IMR-90 (cell line): ENCODE data around the gene KLC1. TPM values are rescaled to one million over a fixed set of nuclear protein-coding genes. Genes with fewer than 3 reads are reported as not detected.

ENCODE experiments used
- ATAC-seq: fragments of 200-7000 bp; cut with Tn5 transposase; 2 replicates; pipeline ENCODE4 v1.9.1; 2020; ENCODE audit warnings: low read depth, mild to moderate bottlenecking, moderate library complexity
- BruUV-seq: library from RNA; stranded (reverse); fragments of 400-500 nt; replicated peaks from 2 replicates; lab custom pipeline; 2021; lab: Mats Ljungman, UMichigan
- CTCF ChIA-PET: fragments of 300-600 bp; formaldehyde crosslinking; extraction: SDS; loops from one replicate; lab custom pipeline; 2021; ENCODE audit warnings: antibody characterized with exemption; lab: Yijun Ruan, JAX
- POLR2A ChIA-PET: fragments of 300-600 bp; sonication (Branson Sonifier 250); formaldehyde crosslinking; loops from one replicate; lab custom pipeline; 2022; ENCODE audit warnings: antibody characterized with exemption; ENCODE audit not compliant: unreplicated experiment; lab: Charles Lee
- DNase-seq: peaks from one replicate; pipeline ENCODE4 v3.0.0; 2013
- H2AFZ ChIP-seq: replicated peaks from 2 replicates; pipeline ENCODE3; 2013; ENCODE audit warnings: low read length, mild to moderate bottlenecking; ENCODE audit not compliant: poor library complexity
- H2AK5ac ChIP-seq: 2 replicates; pipeline ENCODE4 v1.6.1; 2013; ENCODE audit warnings: low read depth, low read length, inconsistent platforms
- H2AK9ac ChIP-seq: replicated peaks from 2 replicates; pipeline ENCODE3; 2013; ENCODE audit warnings: mild to moderate bottlenecking, low read depth, low read length, moderate library complexity; ENCODE audit not compliant: poor library complexity
- H2BK120ac ChIP-seq: 2 replicates; pipeline ENCODE4 v1.6.1; 2013; ENCODE audit warnings: low read depth, low read length, inconsistent platforms
- H2BK15ac ChIP-seq: 3 replicates; pipeline ENCODE4 v1.6.1; 2013; ENCODE audit warnings: low read depth, low read length, inconsistent platforms
- H2BK20ac ChIP-seq: 2 replicates; pipeline ENCODE4 v1.6.1; 2013; ENCODE audit warnings: low read depth, mild to moderate bottlenecking, inconsistent platforms, low read length, moderate library complexity
- H2BK5ac ChIP-seq: 2 replicates; pipeline ENCODE4 v1.6.1; 2013; ENCODE audit warnings: mild to moderate bottlenecking, low read depth, low read length, inconsistent platforms; ENCODE audit not compliant: poor library complexity, severe bottlenecking
- H3K14ac ChIP-seq: replicated peaks from 2 replicates; pipeline ENCODE4 v1.6.1; 2013; ENCODE audit warnings: low read depth, low read length, inconsistent platforms
- H3K18ac ChIP-seq: 2 replicates; pipeline ENCODE4 v1.6.1; 2013; ENCODE audit warnings: low read depth, low read length, control low read depth
- H3K23ac ChIP-seq: 2 replicates; pipeline ENCODE4 v1.6.1; 2013; ENCODE audit warnings: low read depth, low read length, inconsistent platforms
- H3K27ac ChIP-seq: 2 replicates; pipeline ENCODE4 v1.5.1; 2013; ENCODE audit warnings: mild to moderate bottlenecking, control low read depth, low read length; ENCODE audit not compliant: insufficient read depth
- H3K27me3 ChIP-seq: 2 replicates; pipeline ENCODE4 v1.6.1; 2013; ENCODE audit warnings: low read length; ENCODE audit not compliant: control insufficient read depth, insufficient read depth
- H3K36me3 ChIP-seq: 2 replicates; pipeline ENCODE4 v1.6.1; 2013; ENCODE audit warnings: low read length, mixed read lengths; ENCODE audit not compliant: control insufficient read depth, insufficient read depth
- H3K4ac ChIP-seq: 2 replicates; pipeline ENCODE4 v1.6.1; 2013; ENCODE audit warnings: low read depth, low read length, inconsistent platforms
- H3K4me1 ChIP-seq: 2 replicates; pipeline ENCODE4 v1.6.1; 2013; ENCODE audit warnings: low read length, mixed read lengths; ENCODE audit not compliant: control insufficient read depth, insufficient read depth
- H3K4me2 ChIP-seq: 2 replicates; pipeline ENCODE4 v1.6.1; 2013; ENCODE audit warnings: low read depth, mild to moderate bottlenecking, control low read depth, low read length, moderate library complexity
- H3K4me3 ChIP-seq: 2 replicates; pipeline ENCODE4 v1.5.1; 2013; ENCODE audit warnings: low read depth, mild to moderate bottlenecking, control low read depth, low read length, moderate library complexity; ENCODE audit not compliant: insufficient read depth
- H3K56ac ChIP-seq: 2 replicates; pipeline ENCODE4 v1.6.1; 2013; ENCODE audit warnings: low read length, inconsistent platforms; ENCODE audit not compliant: insufficient read depth; ENCODE audit errors: extremely low read depth
- H3K79me1 ChIP-seq, 2 experiments: 2 replicates each; pipeline ENCODE4 v1.6.1; 2013; ENCODE audit warnings: low read length in 2 of 2, inconsistent platforms in 1 of 2, low read depth in 1 of 2
- H3K9ac ChIP-seq: 2 replicates; pipeline ENCODE4 v1.6.1; 2013; ENCODE audit warnings: low read depth, low read length, control low read depth
- H3K9me1 ChIP-seq: 2 replicates; pipeline ENCODE4 v1.6.1; 2013; ENCODE audit warnings: low read length, inconsistent platforms; ENCODE audit not compliant: insufficient read depth
- H3K9me3 ChIP-seq: 2 replicates; pipeline ENCODE4 v1.6.1; 2013; ENCODE audit warnings: low read length; ENCODE audit not compliant: control insufficient read depth, insufficient read depth
- H4K20me1 ChIP-seq: 2 replicates; pipeline ENCODE4 v1.6.1; 2013; ENCODE audit warnings: low read length, inconsistent platforms; ENCODE audit not compliant: insufficient read depth
- H4K5ac ChIP-seq: 2 replicates; pipeline ENCODE4 v1.6.1; 2013; ENCODE audit warnings: mild to moderate bottlenecking, low read depth, low read length, control low read depth
- H4K8ac ChIP-seq, 2 experiments: 2 replicates each; pipeline ENCODE4 v1.6.1; 2013; ENCODE audit warnings: low read depth in 2 of 2, low read length in 2 of 2, control low read depth in 1 of 2, inconsistent platforms in 1 of 2
- H4K91ac ChIP-seq: 2 replicates; pipeline ENCODE4 v1.6.1; 2013; ENCODE audit warnings: low read depth, low read length, inconsistent platforms; ENCODE audit not compliant: insufficient read depth
- BHLHE40 ChIP-seq: fragments of 150-350 bp; IDR thresholded peaks from 2 replicates; pipeline ENCODE4 v1.6.1; 2016; ENCODE audit warnings: mild to moderate bottlenecking, low read depth, low read length
- CEBPB ChIP-seq: IDR thresholded peaks from 2 replicates; pipeline ENCODE4 v1.6.1; 2012; ENCODE audit warnings: low read depth, low read length, improper control_type of control experiment
- CHD1 ChIP-seq: IDR thresholded peaks from 2 replicates; pipeline ENCODE4 v1.6.1; 2012; ENCODE audit warnings: low read depth, low read length, improper control_type of control experiment
- CTCF ChIP-seq: conservative IDR thresholded peaks from 2 replicates; pipeline ENCODE4 v1.5.1; 2012; ENCODE audit warnings: mild to moderate bottlenecking, low read depth, low read length, improper control_type of control experiment
- ELK1 ChIP-seq: fragments of 150-350 bp; IDR thresholded peaks from 2 replicates; pipeline ENCODE4 v1.6.1; 2016; ENCODE audit warnings: low read depth, mild to moderate bottlenecking, low read length, moderate library complexity, borderline replicate concordance
- MXI1 ChIP-seq: IDR thresholded peaks from 2 replicates; pipeline ENCODE4 v1.6.1; 2012; ENCODE audit warnings: low read depth, mild to moderate bottlenecking, low read length, moderate library complexity, borderline replicate concordance
- NFE2L2 ChIP-seq: fragments of 150-350 bp; IDR thresholded peaks from 2 replicates; pipeline ENCODE4 v1.6.1; 2016; ENCODE audit warnings: low read depth, mild to moderate bottlenecking, low read length
- RCOR1 ChIP-seq: IDR thresholded peaks from 2 replicates; pipeline ENCODE4 v1.6.1; 2012; ENCODE audit warnings: mild to moderate bottlenecking, low read length, improper control_type of control experiment; ENCODE audit not compliant: insufficient replicate concordance
- SMC3 ChIP-seq: fragments of 150-350 bp; IDR thresholded peaks from 2 replicates; pipeline ENCODE4 v1.6.1; 2016; ENCODE audit warnings: low read depth, mild to moderate bottlenecking, antibody characterized with exemption, low read length, moderate library complexity
- WGBS, 2 experiments: methylation state at CpG; one replicate each; pipeline versions ENCODE4 v1.1.5 to v1.1.7; 2013; ENCODE audit warnings: missing lambda C conversion rate in 2 of 2; ENCODE audit not compliant: insufficient read length in 1 of 2; ENCODE audit errors: extremely low coverage in 2 of 2; 5-methylcytosine and 5-hydroxymethylcytosine counted together
- dilution Hi-C: fragments of 300-500 bp; cut with HindIII; formaldehyde crosslinking; loops from one replicate; pipeline ENCODE4 v1.14.3; 2018; ENCODE audit warnings: low sequenced_read_pairs; ENCODE audit not compliant: unreplicated experiment
- in situ Hi-C: fragments of 300-500 bp; cut with MboI; formaldehyde crosslinking; loops from 3 replicates; pipeline ENCODE4 v1.14.3; 2019; ENCODE audit warnings: low sequenced_read_pairs, inconsistent platforms, mixed read lengths
- intact Hi-C: fragments of 100-400 bp; cut with micrococcal nuclease; formaldehyde crosslinking; loops from 2 replicates; pipeline ENCODE4 v1.10.0; 2022
- polyA plus RNA-seq, 3 experiments: library from polyadenylated mRNA; depleted of rRNA; stranded (reverse); fragments of >200 nt; gene quantifications; 2 replicates each; pipeline ENCODE4 v1.2.3, GENCODE V29; 2012; ENCODE audit warnings: low replicate concordance in 1 of 3
- total RNA-seq: library from RNA; depleted of rRNA; stranded (reverse); fragments of >200 nt; gene quantifications from 2 replicates; pipeline ENCODE4 v1.2.3, GENCODE V29; 2012

Gene KLC1
- total and polyA plus RNA-seq, 2 of the 4 experiments (the other 2 are of a cell fraction), result 101 to 157 TPM

GRCh38 chr14:103646189-103646588 lies 17.2 kb downstream of the KLC1 start:
- POLR2A ChIA-PET, result no interaction called here
- no peak for ATAC-seq
- H4K91ac ChIP-seq, result no peak overlapping the region

More at GRCh38 chr14:103646189-103646588, 17.2 kb downstream of the KLC1 start:
- no peak overlapping the region for H3K56ac ChIP-seq
- CTCF ChIA-PET, result no interaction called here
- intact Hi-C loops (no loop called here), dilution Hi-C loops (no loop called here), in situ Hi-C loops (no loop called here)
- H3K27ac ChIP-seq, result no peak overlapping the region
- H3K36me3 ChIP-seq, result peaks cover 5% of the 10 kb centered on the region; the same call in 1 of the 2 replicates
- H3K9me3 ChIP-seq, result no peaks in the 10 kb centered on the region
- no peak overlapping the region for H4K5ac ChIP-seq
- H3K4me1 ChIP-seq, result no peaks in the 10 kb centered on the region
- H3K14ac ChIP-seq, result no peak overlapping the region
- TF ChIP-seq BHLHE40 (no peak), MXI1 (no peak), CHD1 (no peak), NFE2L2 (no peak), CTCF (no peak), ELK1 (no peak), CEBPB (no peak), RCOR1 (no peak), SMC3 (no peak)
- no peaks in the 10 kb centered on the region for H3K27me3 ChIP-seq
- DNase-seq, result no peak
- H3K23ac ChIP-seq, result no peak overlapping the region
- H2AK5ac ChIP-seq, result no peak overlapping the region
- H3K79me1 ChIP-seq, result peaks cover 0 to 41% of the 10 kb centered on the region in 2 experiments; a peak in 3 of 4 replicates
- H2BK120ac ChIP-seq, result no peak overlapping the region
- peaks cover 18% of the 10 kb centered on the region for H3K9me1 ChIP-seq
- peaks cover 99% of the 10 kb centered on the region for H4K20me1 ChIP-seq
- no peak overlapping the region for H2AK9ac ChIP-seq
- H2BK5ac ChIP-seq, result no peak overlapping the region
- WGBS, 2 experiments, result 100% methylated on average over 1 of the region's 3 CpGs; no CpG with 5 or more reads in 1 of the 2 experiments
- H3K4ac ChIP-seq, result no peak overlapping the region
- H3K4me2 ChIP-seq, result no peak overlapping the region
- no peak overlapping the region for H4K8ac ChIP-seq
- H3K18ac ChIP-seq, result no peak overlapping the region
- no peak overlapping the region for H3K4me3 ChIP-seq
- no TSS peak for BruUV-seq
- no peak overlapping the region for H3K9ac ChIP-seq
- no peak overlapping the region for H2AFZ ChIP-seq
- no peak overlapping the region for H2BK15ac ChIP-seq
- H2BK20ac ChIP-seq, result no peak overlapping the region
